GM12891 (cell line): ENCODE results near the gene TSPAN4.

Source experiments
- DNase-seq: peaks from one replicate; pipeline ENCODE4 v3.0.0; 2011; ENCODE audit warnings: low spot score; ENCODE audit not compliant: insufficient read length
- FAIRE-seq: peaks from 2 replicates; lab custom pipeline; 2011; peaks lifted over from hg19 to GRCh38; lab: Jason Lieb, UNC
- PAX5 ChIP-seq: IDR thresholded peaks from 2 replicates; pipeline ENCODE4 v1.6.1; 2011; ENCODE audit warnings: low read length, moderate library complexity, mild to moderate bottlenecking; ENCODE audit not compliant: insufficient read depth, severe bottlenecking
- POLR2A ChIP-seq: IDR thresholded peaks from 2 replicates; pipeline ENCODE4 v1.6.1; 2011; ENCODE audit warnings: low read depth, low read length, control low read depth
- POLR2AphosphoS5 ChIP-seq: IDR thresholded peaks from 2 replicates; pipeline ENCODE4 v1.6.1; 2011; ENCODE audit warnings: low read depth, low read length, control low read depth
- POU2F2 ChIP-seq: IDR thresholded peaks from 2 replicates; pipeline ENCODE4 v1.6.1; 2011; ENCODE audit warnings: low read depth, mild to moderate bottlenecking, control low read depth, low read length, moderate library complexity
- SPI1 ChIP-seq: IDR thresholded peaks from 2 replicates; pipeline ENCODE4 v1.6.1; 2011; ENCODE audit warnings: low read depth, low read length, control low read depth
- TAF1 ChIP-seq: IDR thresholded peaks from 2 replicates; pipeline ENCODE4 v1.6.1; 2011; ENCODE audit warnings: low read depth, low read length, control low read depth

The TSPAN4 gene

DNA sequence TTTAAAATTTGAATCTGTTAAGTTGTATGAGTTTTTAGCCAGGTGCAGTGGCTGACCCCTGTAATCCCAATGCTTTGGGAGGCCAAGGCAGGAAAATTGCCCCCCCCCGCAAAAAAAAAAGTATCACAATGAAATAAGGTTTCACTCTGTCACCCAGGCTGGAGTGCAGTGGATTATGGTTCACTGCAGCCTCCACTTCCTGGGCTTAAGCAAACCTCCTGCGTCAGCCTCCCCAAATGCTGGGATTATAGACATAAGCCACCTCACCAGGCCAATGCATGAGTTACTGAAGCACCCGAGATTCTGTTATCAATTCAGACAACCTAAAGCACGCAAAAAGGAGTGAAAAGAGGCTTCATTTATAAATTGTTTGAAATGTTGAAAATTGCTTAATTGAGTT is 70.4 kb downstream of the TSPAN4 start:
- no peak for TF ChIP-seq PAX5
- TF ChIP-seq POU2F2, result no peak
- TF ChIP-seq POLR2A, result no peak
- DNase-seq, result no peak
- FAIRE-seq, result no peak

DNA sequence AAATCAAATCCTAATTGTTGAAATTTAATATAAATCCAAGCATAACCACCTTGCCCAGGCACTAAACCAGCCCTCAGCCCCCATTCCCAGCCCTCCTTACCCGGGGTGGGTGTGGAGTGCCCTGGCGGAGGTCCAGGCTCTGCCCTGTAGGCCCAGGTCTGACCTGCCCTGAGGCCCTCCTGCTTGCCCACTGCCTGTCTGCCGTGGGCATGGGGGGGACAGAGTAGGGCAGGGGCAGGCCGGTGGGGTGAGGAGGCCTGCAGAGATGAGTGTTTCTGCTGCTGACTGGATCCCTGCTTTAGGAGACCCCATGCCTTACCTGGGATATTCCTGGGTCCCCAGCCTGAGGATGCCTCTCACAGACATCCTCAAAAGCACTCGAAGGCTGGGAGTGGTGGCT is 71.6 kb downstream of the TSPAN4 start:
- FAIRE-seq, result no peak
- DNase-seq, result no peak
- TF ChIP-seq TAF1 (no peak), POLR2AphosphoS5 (no peak), SPI1 (no peak), POU2F2 (no peak), PAX5 (no peak), POLR2A (no peak)

- FAIRE-seq (no peak), DNase-seq (no peak)
- TF ChIP-seq POLR2AphosphoS5, result no peak
- no peak for TF ChIP-seq POLR2A
- no peak for TF ChIP-seq PAX5
- TF ChIP-seq POU2F2, result no peak
- no peak for TF ChIP-seq TAF1
- TF ChIP-seq SPI1, result no peak
Measured at GRCh38 chr11:914747-915501, 72.3 kb downstream of the TSPAN4 start.
